Breast epithelium (tissue), 3 donors: ENCODE results near the gene TMC5.

ENCODE experiments used
- POLR2A ChIP-seq: fragments of 450-650 bp; IDR thresholded peaks from one replicate; pipeline ENCODE4 v1.6.1; 2016; ENCODE audit warnings: antibody characterized with exemption, mild to moderate bottlenecking, moderate library complexity
- TF ChIP-seq, protein P1 (sequence below), 3 donors: fragments of 450-650 bp; IDR thresholded peaks; one replicate each; pipeline ENCODE4 v1.5.1; 2016 to 2017; ENCODE audit warnings: antibody characterized with exemption in 3 of 3, mild to moderate bottlenecking in 3 of 3, moderate library complexity in 3 of 3

DNA sequence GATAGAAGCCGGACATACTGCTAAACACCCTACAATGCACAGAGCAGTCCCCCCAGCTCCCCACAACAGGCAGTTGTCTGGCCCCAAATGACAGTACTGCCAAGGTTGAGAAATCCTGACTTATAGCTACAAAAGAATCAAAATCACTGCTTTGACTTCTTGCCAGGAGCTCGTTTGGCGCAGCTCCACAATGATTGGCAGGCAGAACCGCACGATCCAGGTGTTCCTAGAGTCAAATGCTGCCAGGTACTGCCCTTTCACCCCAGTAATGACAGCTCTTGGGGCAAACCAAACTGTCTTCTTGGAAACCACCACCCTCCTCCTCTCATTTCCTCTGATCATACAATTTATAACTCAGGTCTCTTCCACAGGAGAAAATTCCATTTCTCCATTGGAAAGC, 2.2 kb upstream of the TMC5 start:
- TF ChIP-seq, protein P1, sequence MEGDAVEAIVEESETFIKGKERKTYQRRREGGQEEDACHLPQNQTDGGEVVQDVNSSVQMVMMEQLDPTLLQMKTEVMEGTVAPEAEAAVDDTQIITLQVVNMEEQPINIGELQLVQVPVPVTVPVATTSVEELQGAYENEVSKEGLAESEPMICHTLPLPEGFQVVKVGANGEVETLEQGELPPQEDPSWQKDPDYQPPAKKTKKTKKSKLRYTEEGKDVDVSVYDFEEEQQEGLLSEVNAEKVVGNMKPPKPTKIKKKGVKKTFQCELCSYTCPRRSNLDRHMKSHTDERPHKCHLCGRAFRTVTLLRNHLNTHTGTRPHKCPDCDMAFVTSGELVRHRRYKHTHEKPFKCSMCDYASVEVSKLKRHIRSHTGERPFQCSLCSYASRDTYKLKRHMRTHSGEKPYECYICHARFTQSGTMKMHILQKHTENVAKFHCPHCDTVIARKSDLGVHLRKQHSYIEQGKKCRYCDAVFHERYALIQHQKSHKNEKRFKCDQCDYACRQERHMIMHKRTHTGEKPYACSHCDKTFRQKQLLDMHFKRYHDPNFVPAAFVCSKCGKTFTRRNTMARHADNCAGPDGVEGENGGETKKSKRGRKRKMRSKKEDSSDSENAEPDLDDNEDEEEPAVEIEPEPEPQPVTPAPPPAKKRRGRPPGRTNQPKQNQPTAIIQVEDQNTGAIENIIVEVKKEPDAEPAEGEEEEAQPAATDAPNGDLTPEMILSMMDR (IDR thresholded peaks at IDR 0.05), result no peak
- TF ChIP-seq POLR2A, result no peak
